Putamen (tissue), 1 donor: ENCODE measurements around the gene OR5AU1.

Source experiments
- DNase-seq: peaks from one replicate; pipeline ENCODE4 v3.0.0-alpha.2; 2016; ENCODE audit warnings: low spot score

OR5AU1 gene

DNA sequence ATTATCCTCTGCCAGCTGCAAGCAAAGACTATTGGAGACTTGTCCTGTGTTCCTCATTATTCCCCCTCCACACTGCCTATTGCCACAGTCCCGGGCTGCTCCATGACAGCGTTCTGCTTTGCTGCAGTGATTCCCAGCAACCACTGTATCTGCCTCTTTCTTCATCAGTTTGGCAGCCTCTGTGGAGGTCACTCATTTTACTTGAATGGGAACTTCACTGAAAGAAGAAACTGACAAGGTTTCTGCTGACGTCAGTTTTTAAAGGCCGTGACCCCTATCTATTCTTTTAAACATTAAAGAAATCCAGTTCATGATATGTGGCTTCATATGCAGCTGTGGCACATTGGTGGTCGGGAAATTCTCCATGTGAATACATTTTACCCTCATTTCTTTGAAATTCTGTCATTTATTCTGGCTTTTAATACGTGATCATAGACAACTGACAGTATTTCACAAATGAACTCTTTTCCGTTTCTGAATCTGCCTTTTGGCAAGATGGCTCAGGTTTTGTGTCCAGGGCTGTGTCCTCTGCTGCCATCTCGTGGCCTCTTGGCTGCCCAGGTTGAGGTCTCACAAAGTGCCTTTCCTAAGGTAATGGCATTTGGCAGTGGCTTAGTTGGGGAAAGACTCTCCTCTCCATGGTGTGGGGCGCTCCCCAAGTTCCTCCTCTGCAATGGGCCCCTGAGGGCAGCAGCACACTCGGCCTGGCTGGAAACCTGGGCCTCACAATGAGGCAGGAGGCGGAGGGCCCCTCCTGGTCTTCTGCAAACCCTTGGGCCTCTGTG lies 49.2 kb downstream of the OR5AU1 start:
- peak; percentile 79 for DNase-seq

- DNase-seq = no peak
Observed at GRCh38 chr14:21106176-21106497, 49.7 kb downstream of the OR5AU1 start.

DNA sequence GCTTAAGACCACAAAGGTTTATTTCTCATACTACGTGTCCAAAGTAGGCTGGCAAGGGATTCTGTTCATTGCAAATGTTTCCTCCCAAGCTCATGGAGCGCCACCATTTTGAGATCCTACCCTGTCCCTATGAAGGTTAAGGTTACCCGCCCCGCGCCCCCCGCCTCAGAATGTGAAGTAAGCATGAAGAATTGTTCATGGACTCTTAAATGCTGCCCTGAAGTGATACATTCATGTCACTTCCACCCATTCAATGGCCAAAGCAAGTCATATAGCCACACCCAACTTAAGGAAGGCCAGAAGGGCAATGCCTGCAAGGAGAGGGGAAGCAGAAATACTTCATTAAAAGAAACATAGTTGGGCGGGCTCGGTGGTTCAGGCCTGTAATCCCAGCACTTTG lies 50.8 kb downstream of the OR5AU1 start:
- no peak for DNase-seq
